K562 (cell line): ENCODE results near the gene THEM4. TPM values are rescaled to one million over a fixed set of nuclear protein-coding genes. Genes with fewer than 3 reads are reported as not detected.

Source experiments
- ATAC-seq: fragments of 200-7000 bp; cut with Tn5 transposase; 3 replicates; pipeline ENCODE4 v1.9.1; 2020; ENCODE audit warnings: moderate library complexity
- BruUV-seq: library from RNA; stranded (reverse); fragments of 400-500 nt; replicated peaks from 2 replicates; lab custom pipeline; 2021; lab: Mats Ljungman, UMichigan
- CTCF ChIA-PET: fragments of 300-600 bp; formaldehyde crosslinking; extraction: SDS; loops from one replicate; lab custom pipeline; 2021; ENCODE audit warnings: low intra/inter-chr PET ratio; lab: Yijun Ruan, JAX
- POLR2A ChIA-PET: fragments of 300-600, 350-650 bp; sonication (Branson Sonifier 250); formaldehyde crosslinking; extraction: SDS; loops from one replicate; lab custom pipeline; 2021; ENCODE audit warnings: antibody characterized with exemption, inconsistent platforms; lab: Yijun Ruan, JAX
- DNase-seq, 4 experiments: peaks; one replicate each; pipeline versions ENCODE4 v3.0.0 to v3.0.0-alpha.2; 2011 to 2018; ENCODE audit warnings: low spot score in 3 of 4, mixed read lengths in 3 of 4; ENCODE audit errors: extremely low read depth in 1 of 4
- FAIRE-seq: peaks from 2 replicates; lab custom pipeline; 2011; peaks lifted over from hg19 to GRCh38; lab: Jason Lieb, UNC
- H2AFZ ChIP-seq: 2 replicates; pipeline ENCODE4 v1.6.0; 2011; ENCODE audit warnings: low read depth, low read length, control low read depth, inconsistent platforms
- H3K27ac ChIP-seq: fragments of 200-600 bp; 3 replicates; pipeline ENCODE4 v1.8.0; 2011; ENCODE audit warnings: low read depth, mild to moderate bottlenecking, control low read depth, inconsistent platforms, low read length, moderate library complexity, mixed read lengths; ENCODE audit errors: extremely low read depth
- H3K27me3 ChIP-seq, 2 experiments: fragments of 300-600 bp in 1 of 2; 2 replicates in 1 of 2; 3 replicates in 1 of 2; pipeline versions ENCODE4 v1.6.0 to v1.8.0; 2011; ENCODE audit warnings: inconsistent platforms in 2 of 2, low read length in 2 of 2, mild to moderate bottlenecking in 1 of 2, mixed read lengths in 1 of 2, moderate library complexity in 1 of 2; ENCODE audit not compliant: control insufficient read depth in 2 of 2, insufficient read depth in 2 of 2
- H3K36me3 ChIP-seq: fragments of 300-600 bp; 3 replicates; pipeline ENCODE4 v1.8.0; 2011; ENCODE audit warnings: mild to moderate bottlenecking, low read length, inconsistent platforms; ENCODE audit not compliant: control insufficient read depth, insufficient read depth
- H3K4me1 ChIP-seq, 2 experiments: fragments of 200-600 bp in 1 of 2; replicated peaks in 1 of 2; 2 replicates in 1 of 2; 3 replicates in 1 of 2; pipeline versions ENCODE4 v1.5.1 to v1.8.0; 2011; ENCODE audit warnings: inconsistent platforms in 2 of 2, low read length in 2 of 2, mild to moderate bottlenecking in 1 of 2, mixed read lengths in 1 of 2, moderate library complexity in 1 of 2; ENCODE audit not compliant: control insufficient read depth in 2 of 2, insufficient read depth in 2 of 2
- H3K4me2 ChIP-seq: 2 replicates; pipeline ENCODE4 v1.6.1; 2011; ENCODE audit warnings: low read length, control low read depth, inconsistent platforms, mixed read lengths; ENCODE audit not compliant: insufficient read depth
- H3K4me3 ChIP-seq: fragments of 200-600 bp; sonication (generic), shearing (Covaris generic); 2 replicates; pipeline ENCODE4 v1.5.1; 2016; ENCODE audit warnings: control low read depth, inconsistent platforms
- H3K79me2 ChIP-seq: fragments of 200-600 bp; 3 replicates; pipeline ENCODE4 v1.8.0; 2011; ENCODE audit warnings: low read length, inconsistent platforms; ENCODE audit not compliant: control insufficient read depth, insufficient read depth
- H3K9ac ChIP-seq, 2 experiments: 2 replicates each; pipeline versions ENCODE4 v1.6.0 to v1.6.1; 2011; ENCODE audit warnings: low read depth in 2 of 2, low read length in 2 of 2, control low read depth in 1 of 2, inconsistent platforms in 1 of 2, mild to moderate bottlenecking in 1 of 2, mixed read lengths in 1 of 2; ENCODE audit not compliant: insufficient read depth in 1 of 2
- H3K9me1 ChIP-seq: one replicate; pipeline ENCODE4 v1.6.0; 2011; ENCODE audit warnings: inconsistent platforms, mild to moderate bottlenecking, low read length, moderate library complexity; ENCODE audit not compliant: control insufficient read depth, insufficient read depth
- H3K9me3 ChIP-seq: replicated peaks from 2 replicates; pipeline ENCODE4 v1.5.1; 2011; ENCODE audit warnings: low read depth, low read length, inconsistent platforms; ENCODE audit not compliant: control insufficient read depth, insufficient read depth
- H4K20me1 ChIP-seq: replicated peaks from 2 replicates; pipeline ENCODE4 v1.6.1; 2011; ENCODE audit warnings: low read length, inconsistent platforms, mixed read lengths; ENCODE audit not compliant: control insufficient read depth, insufficient read depth
- EGR1 ChIP-seq: fragments of 450-650 bp; conservative IDR thresholded peaks from 2 replicates; pipeline ENCODE4 v1.6.1; 2017; ENCODE audit warnings: mild to moderate bottlenecking
- KAT7 ChIP-seq: sonication (generic); formaldehyde crosslinking; IDR thresholded peaks from 2 replicates; pipeline ENCODE4 v1.8.0; 2022; ENCODE audit warnings: missing genetic modification reagents, mild to moderate bottlenecking, borderline replicate concordance
- NFIC ChIP-seq: fragments of 450-650 bp; IDR thresholded peaks from 2 replicates; pipeline ENCODE4 v1.6.1; 2017; ENCODE audit warnings: mild to moderate bottlenecking, inconsistent platforms
- NFIX ChIP-seq: fragments of 250-450 bp; sonication (Bioruptor Pico); IDR thresholded peaks from 2 replicates; pipeline ENCODE4 v1.4.0; 2020; ENCODE audit warnings: low read depth, mild to moderate bottlenecking, moderate library complexity
- PTRF ChIP-seq: fragments of 450-650 bp; IDR thresholded peaks from 2 replicates; pipeline ENCODE4 v1.6.1; 2016; ENCODE audit warnings: mild to moderate bottlenecking, missing genetic modification characterization, missing compliant biosample characterization
- TFAP4 ChIP-seq: sonication (generic); formaldehyde crosslinking; IDR thresholded peaks from 2 replicates; pipeline ENCODE4 v1.8.0; 2022; ENCODE audit warnings: missing genetic modification reagents, mild to moderate bottlenecking, moderate library complexity, borderline replicate concordance
- XRCC3 ChIP-seq: fragments of 450-650 bp; IDR thresholded peaks from 2 replicates; pipeline ENCODE4 v1.6.1; 2017; ENCODE audit warnings: mild to moderate bottlenecking, moderate library complexity
- ZBTB40 ChIP-seq, 2 experiments: fragments of 450-650 bp in 1 of 2; sonication (generic) in 1 of 2; formaldehyde crosslinking in 1 of 2; IDR thresholded peaks; 2 replicates each; pipeline versions ENCODE4 v1.7.1 to v1.9.0; 2016 to 2022; ENCODE audit warnings: inconsistent platforms in 1 of 2, mild to moderate bottlenecking in 1 of 2, missing genetic modification reagents in 1 of 2
- ZC3H8 ChIP-seq: fragments of 450-650 bp; IDR thresholded peaks from 2 replicates; pipeline ENCODE4 v1.6.1; 2017
- ZNF124 ChIP-seq: sonication (generic); formaldehyde crosslinking; IDR thresholded peaks from 2 replicates; pipeline ENCODE4 v1.8.1; 2022; ENCODE audit warnings: missing genetic modification reagents
- ZNF263 ChIP-seq: sonication (generic); formaldehyde crosslinking; IDR thresholded peaks from 2 replicates; pipeline ENCODE4 v1.8.0; 2022; ENCODE audit warnings: mild to moderate bottlenecking, missing genetic modification reagents, borderline replicate concordance
- ZSCAN32 ChIP-seq: fragments of 450-650 bp; formaldehyde crosslinking; IDR thresholded peaks from 2 replicates; pipeline ENCODE4 v1.4.0; 2020; ENCODE audit warnings: mild to moderate bottlenecking, moderate library complexity
- WGBS: fragments of 100-300 bp; shearing (Covaris generic); methylation state at CpG from one replicate; pipeline ENCODE4 v1.1.6; 2016; ENCODE audit warnings: low coverage, mixed read lengths; ENCODE audit not compliant: insufficient coverage; ENCODE audit errors: missing lambda C conversion rate; 5-methylcytosine and 5-hydroxymethylcytosine counted together
- in situ Hi-C: fragments of 300-500 bp; cut with MboI; formaldehyde crosslinking; loops from 4 replicates; pipeline ENCODE4 v1.15.0; 2018; ENCODE audit warnings: inconsistent platforms, mixed read lengths
- intact Hi-C: fragments of 100-400 bp; cut with micrococcal nuclease; formaldehyde crosslinking; loops from 2 replicates; pipeline ENCODE4 v1.14.2; 2022
- polyA plus RNA-seq, 8 experiments: library from polyadenylated mRNA; depleted of rRNA in 4 of 8; stranded (reverse) in 5 of 8; unstranded in 3 of 8; fragments of >200 nt; fragmentation: Nextera tagmentation in 2 of 8; fragmentation: Illumina TruSeq in 1 of 8; extraction: Ambion mirVana in 2 of 8; extraction: Trizol in 1 of 8; gene quantifications; 2 replicates each; pipeline versions ENCODE4 v1.2.1 to v1.2.3, GENCODE V29; 2011 to 2014; ENCODE audit warnings: inconsistent platforms in 1 of 8, missing spikeins in 1 of 8
- total RNA-seq, 7 experiments: library from RNA; depleted of rRNA in 6 of 7; stranded (reverse); fragments of >200 nt in 6 of 7; fragmentation: Illumina TruSeq in 2 of 7; extraction: Trizol in 2 of 7; gene quantifications; 2 replicates each; pipeline versions ENCODE4 v1.2.1 to v1.2.3, GENCODE V29; 2011 to 2021; ENCODE audit warnings: low replicate concordance in 1 of 7

Gene THEM4
- total and polyA plus RNA-seq, 9 of the 15 experiments (the other 6 are each of a cell fraction or from before 2014, with no cell fraction given) = 8.6 to 71.9 (median 35.3) TPM

GRCh38 chr1:151898519-151898991, 10.8 kb downstream of the THEM4 start:
- no peak for FAIRE-seq
- no peaks in the 10 kb centered on the region for H3K27me3 ChIP-seq
- BruUV-seq = no TSS peak
- intact Hi-C loops (no loop called here), in situ Hi-C loops (no loop called here)
- no peaks in the 10 kb centered on the region for H3K9me1 ChIP-seq
- H2AFZ ChIP-seq = 0 out of 2 replicates have a peak overlapping the region, but pooled peaks have one; percentile 32
- WGBS = 66% methylated on average over 2 of the region's 2 CpGs
- H3K9ac ChIP-seq = no peak overlapping the region; a peak in 1 of 4 replicates
- peak overlapping the region; percentile 5; the same call in 1 of the 3 replicates for H3K27ac ChIP-seq
- ATAC-seq = peak; percentile 39; the same call in 2 of the 3 replicates
- POLR2A ChIA-PET = interaction anchor here (0.6 to 4.1 kb wide), 5 partner anchors 10 to 33 kb away, joined by 3 to 21 read pairs (median 6); partner anchors contain the start of gene THEM4
- no peaks in the 10 kb centered on the region for H4K20me1 ChIP-seq
- peaks cover 38% of the 10 kb centered on the region for H3K36me3 ChIP-seq
- peaks cover 1% of the 10 kb centered on the region; the same call in 1 of the 2 replicates for H3K9me3 ChIP-seq
- TF ChIP-seq EGR1 (no peak), ZNF124 (no peak), KAT7 (no peak), PTRF (tag) (no peak), XRCC3 (no peak), ZNF263 (CRISPR knock-in tag) (no peak), NFIX (CRISPR knock-in tag) (peak; percentile 51; the same call in 1 of the 2 replicates), TFAP4 (CRISPR knock-in tag) (peak; percentile 58), NFIC (peak; percentile 95), ZSCAN32 (CRISPR knock-in tag) (no peak), ZC3H8 (no peak), ZBTB40 (IDR thresholded peaks at IDR 0.05) (no peak), ZBTB40 (CRISPR knock-in tag; IDR thresholded peaks at IDR 0.05) (no peak)
- H3K4me3 ChIP-seq = no peak overlapping the region
- H3K79me2 ChIP-seq = peaks cover 69% of the 10 kb centered on the region
- DNase-seq = no peak
- peak overlapping the region; percentile 34 for H3K4me2 ChIP-seq
- CTCF ChIA-PET = no interaction called here
- H3K4me1 ChIP-seq = peaks cover 12 to 18% of the 10 kb centered on the region in 2 experiments
